NB4 (cell line): ENCODE results near the gene CACTIN.
A peak's percentile ranks its signal among the peaks of the same experiment; 100 is the strongest.
"Not testable (repeated sequence)": the region's sequence is repeated elsewhere in the genome, so short reads cannot be mapped to it uniquely, and the experiment has no call there.

ENCODE experiments used
- DNase-seq: peaks from one replicate; pipeline ENCODE4 v3.0.0; 2010; ENCODE audit warnings: low read depth
- H3K4me3 ChIP-seq: one replicate; pipeline ENCODE4 v1.5.1; 2011; ENCODE audit warnings: mild to moderate bottlenecking, low read depth, low read length, moderate library complexity
- MAX ChIP-seq: IDR thresholded peaks from 2 replicates; pipeline ENCODE4 v1.6.1; 2011; ENCODE audit warnings: low read depth, low read length
- MYC ChIP-seq: IDR thresholded peaks from 2 replicates; pipeline ENCODE4 v1.6.1; 2011; ENCODE audit warnings: low read depth, low read length
- POLR2A ChIP-seq: IDR thresholded peaks from 2 replicates; pipeline ENCODE4 v1.6.1; 2011; ENCODE audit warnings: mild to moderate bottlenecking; ENCODE audit not compliant: insufficient read length; ENCODE audit errors: extremely low read depth
- TF ChIP-seq, protein P1 (sequence below): IDR thresholded peaks from one replicate; pipeline ENCODE4 v1.5.1; 2012; ENCODE audit warnings: low read depth, low read length

The CACTIN gene

DNA sequence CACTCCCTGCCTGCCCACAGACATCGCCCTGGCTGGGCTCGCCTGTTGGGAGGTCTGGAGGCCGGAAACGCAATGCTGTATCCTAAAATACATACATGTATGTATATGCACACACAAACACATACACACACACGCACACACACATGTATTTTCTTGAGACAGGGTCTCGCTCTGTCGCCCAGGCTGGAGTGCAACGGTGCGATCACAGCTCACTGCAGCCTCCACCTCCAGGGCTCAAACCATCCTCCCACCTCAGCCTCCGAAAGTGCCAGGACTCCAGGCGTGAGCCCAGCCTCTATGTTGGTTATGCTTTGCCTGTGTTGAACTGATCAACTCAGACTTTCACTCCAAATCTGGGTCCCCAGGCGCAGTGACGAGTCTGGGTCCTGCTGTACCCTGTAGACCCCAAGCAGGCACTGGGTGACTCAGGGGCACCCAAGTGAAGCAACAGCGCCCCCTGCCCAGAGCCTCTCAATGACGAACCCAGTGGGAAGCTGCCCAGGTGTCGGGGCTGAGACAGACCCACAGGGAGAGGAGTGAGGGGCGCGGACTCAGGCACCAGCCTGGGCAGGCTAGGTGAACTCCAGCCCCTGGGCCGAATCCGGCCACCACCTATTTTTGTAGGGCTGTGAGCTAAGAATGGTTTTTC is 27.4 kb upstream of the CACTIN start:
- no peak overlapping the region for H3K4me3 ChIP-seq
- no peak for TF ChIP-seq MAX
- TF ChIP-seq, protein P1, sequence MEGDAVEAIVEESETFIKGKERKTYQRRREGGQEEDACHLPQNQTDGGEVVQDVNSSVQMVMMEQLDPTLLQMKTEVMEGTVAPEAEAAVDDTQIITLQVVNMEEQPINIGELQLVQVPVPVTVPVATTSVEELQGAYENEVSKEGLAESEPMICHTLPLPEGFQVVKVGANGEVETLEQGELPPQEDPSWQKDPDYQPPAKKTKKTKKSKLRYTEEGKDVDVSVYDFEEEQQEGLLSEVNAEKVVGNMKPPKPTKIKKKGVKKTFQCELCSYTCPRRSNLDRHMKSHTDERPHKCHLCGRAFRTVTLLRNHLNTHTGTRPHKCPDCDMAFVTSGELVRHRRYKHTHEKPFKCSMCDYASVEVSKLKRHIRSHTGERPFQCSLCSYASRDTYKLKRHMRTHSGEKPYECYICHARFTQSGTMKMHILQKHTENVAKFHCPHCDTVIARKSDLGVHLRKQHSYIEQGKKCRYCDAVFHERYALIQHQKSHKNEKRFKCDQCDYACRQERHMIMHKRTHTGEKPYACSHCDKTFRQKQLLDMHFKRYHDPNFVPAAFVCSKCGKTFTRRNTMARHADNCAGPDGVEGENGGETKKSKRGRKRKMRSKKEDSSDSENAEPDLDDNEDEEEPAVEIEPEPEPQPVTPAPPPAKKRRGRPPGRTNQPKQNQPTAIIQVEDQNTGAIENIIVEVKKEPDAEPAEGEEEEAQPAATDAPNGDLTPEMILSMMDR = peak; percentile 29
- DNase-seq = peak; percentile 31

DNA sequence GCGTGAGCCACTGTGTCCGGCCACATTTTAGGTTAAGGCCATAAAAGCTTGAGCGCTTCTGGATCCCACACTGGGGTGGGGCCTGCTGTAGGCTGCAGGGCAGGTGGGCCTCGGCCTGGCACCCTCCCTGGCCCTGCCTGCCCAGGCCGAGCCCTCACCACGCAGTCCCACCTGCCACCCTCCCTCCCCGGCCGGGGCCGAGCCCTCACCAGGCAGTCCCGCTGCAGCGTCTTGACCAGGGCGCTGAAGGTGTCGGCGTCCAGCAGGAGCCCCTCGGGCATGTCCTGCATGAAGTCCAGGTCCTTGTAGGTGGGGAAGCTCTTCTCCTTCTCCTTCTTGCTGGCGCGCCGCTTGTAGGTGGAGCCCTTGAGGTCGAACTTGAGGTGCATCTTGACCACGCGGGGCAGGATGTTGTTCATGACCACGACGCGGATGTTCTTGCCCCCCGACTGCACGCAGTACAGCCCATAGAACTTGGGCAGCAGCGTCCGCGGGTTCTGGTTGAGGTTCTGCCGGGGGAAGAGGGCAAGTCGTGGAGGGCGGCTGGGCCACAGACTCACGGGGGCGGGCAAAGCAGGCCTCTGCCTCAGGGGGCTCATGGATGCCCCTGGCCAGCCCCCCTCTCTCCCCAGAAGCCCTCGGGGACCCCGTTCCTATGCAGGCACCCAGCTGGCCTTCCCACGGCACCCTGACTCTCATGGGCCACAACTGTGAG is 26.6 kb upstream of the CACTIN start:
- no peak overlapping the region for H3K4me3 ChIP-seq
- DNase-seq = no peak
- TF ChIP-seq, protein P1 = no peak
- no peak for TF ChIP-seq MYC
- no peak for TF ChIP-seq POLR2A
- no peak for TF ChIP-seq MAX

DNA sequence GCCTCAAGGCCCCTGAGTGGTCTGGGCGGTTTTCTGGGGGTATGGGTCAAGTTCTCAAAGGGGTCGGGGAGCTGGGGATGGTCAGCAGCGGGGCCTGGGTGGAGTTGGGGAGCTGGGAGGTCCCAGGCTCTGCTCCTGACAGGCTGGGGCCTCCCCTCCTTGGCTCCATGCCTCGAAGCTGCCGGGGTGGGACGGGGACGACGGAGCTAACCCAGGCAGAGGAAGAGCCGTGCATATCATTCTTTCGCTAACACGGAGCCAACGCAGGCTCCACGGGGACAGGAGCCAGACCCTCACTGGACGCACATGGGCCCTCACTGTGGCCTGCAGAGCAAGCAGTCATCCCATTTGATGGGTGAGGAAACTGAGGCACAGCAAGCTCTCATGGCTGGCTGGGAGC is 25.8 kb upstream of the CACTIN start:
- DNase-seq = no peak
- no peak for TF ChIP-seq POLR2A
- H3K4me3 ChIP-seq = no peak overlapping the region

DNA sequence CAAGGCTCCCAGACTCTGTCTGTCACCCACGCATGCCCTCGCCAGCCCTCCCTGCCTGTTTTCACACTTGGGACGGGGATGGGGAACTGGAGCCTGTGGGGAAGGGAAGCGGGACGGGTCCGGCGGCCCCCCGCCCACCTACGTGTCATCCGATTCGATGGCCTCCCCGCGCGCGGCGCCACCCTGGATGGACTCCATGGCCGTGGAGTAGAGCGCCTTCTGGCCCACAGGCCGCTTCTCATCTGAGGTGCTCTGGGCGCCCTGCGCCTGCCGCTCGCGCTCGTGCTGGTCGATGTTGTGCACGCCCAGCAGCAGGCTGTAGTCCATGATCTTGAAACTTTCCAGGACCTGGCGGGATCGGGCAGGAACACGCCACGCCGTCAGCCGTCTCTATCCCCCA is 25.1 kb upstream of the CACTIN start:
- no peak for DNase-seq
- no peak for TF ChIP-seq POLR2A
- no peak for TF ChIP-seq MYC
- TF ChIP-seq, protein P1 = no peak
- TF ChIP-seq MAX = no peak
- no peak overlapping the region for H3K4me3 ChIP-seq

GRCh38 chr19:3649888-3650287 is 23.3 kb upstream of the CACTIN start:
- no peak for DNase-seq
- TF ChIP-seq, protein P1 = no peak
- TF ChIP-seq MYC (no peak), POLR2A (no peak), MAX (no peak)
- H3K4me3 ChIP-seq = no peak overlapping the region

- no peak for TF ChIP-seq MYC
- no peak for TF ChIP-seq POLR2A
- TF ChIP-seq, protein P1 = no peak
- no peak for TF ChIP-seq MAX
- H3K4me3 ChIP-seq = no peak overlapping the region
- no peak for DNase-seq
These were observed 21.7 kb upstream of the CACTIN start for GRCh38 chr19:3648037-3648905.

- DNase-seq, H3K4me3 ChIP-seq: not testable (repeated sequence)
These were observed 20.5 kb upstream of the CACTIN start for GRCh38 chr19:3647102-3647501.
